GM23338 (cell line): ENCODE measurements around the gene PDE5A. TPM values are rescaled to one million over a fixed set of nuclear protein-coding genes. Genes with fewer than 3 reads are reported as not detected.

ENCODE experiments used
- ATAC-seq: fragments of 200-7000 bp; cut with Tn5 transposase; 3 replicates; pipeline ENCODE4 v1.9.1; 2020
- DNase-seq: peaks from one replicate; pipeline ENCODE4 v3.0.0-alpha.2; 2015; ENCODE audit warnings: low spot score
- H2AFZ ChIP-seq: fragments of 200-600 bp; sonication (generic); 2 replicates; pipeline ENCODE4 v1.8.0; 2016; ENCODE audit warnings: antibody characterized with exemption, mild to moderate bottlenecking, moderate library complexity
- H3F3A ChIP-seq: fragments of 200-600 bp; sonication (generic); replicated peaks from 2 replicates; pipeline ENCODE4 v1.8.0; 2017; ENCODE audit warnings: antibody characterized with exemption, mixed run types, low read depth
- H3K27ac ChIP-seq: fragments of 200-600 bp; sonication (generic); 2 replicates; pipeline ENCODE4 v1.6.1; 2016; ENCODE audit warnings: low read depth
- H3K27me3 ChIP-seq: fragments of 200-600 bp; sonication (generic); 2 replicates; pipeline ENCODE4 v1.8.0; 2016; ENCODE audit warnings: mild to moderate bottlenecking, mixed run types, moderate library complexity; ENCODE audit not compliant: insufficient read depth
- H3K36me3 ChIP-seq: fragments of 200-600 bp; sonication (generic); 2 replicates; pipeline ENCODE4 v1.8.0; 2016; ENCODE audit warnings: mild to moderate bottlenecking; ENCODE audit not compliant: insufficient read depth
- H3K4me1 ChIP-seq: fragments of 200-600 bp; sonication (generic); 2 replicates; pipeline ENCODE4 v1.8.0; 2016; ENCODE audit warnings: mild to moderate bottlenecking, moderate library complexity; ENCODE audit not compliant: insufficient read depth
- H3K4me2 ChIP-seq: fragments of 200-600 bp; sonication (generic); 2 replicates; pipeline ENCODE4 v1.7.1; 2017; ENCODE audit warnings: mixed run types
- H3K4me3 ChIP-seq: fragments of 200-600 bp; sonication (generic); 2 replicates; pipeline ENCODE4 v1.6.1; 2016; ENCODE audit warnings: mixed run types
- H3K79me2 ChIP-seq: fragments of 200-600 bp; sonication (generic); replicated peaks from 2 replicates; pipeline ENCODE4 v1.8.0; 2017; ENCODE audit warnings: mild to moderate bottlenecking; ENCODE audit not compliant: insufficient read depth
- H3K9me2 ChIP-seq: fragments of 200-600 bp; sonication (generic); 2 replicates; pipeline ENCODE4 v1.8.0; 2017; ENCODE audit not compliant: insufficient read depth
- H4K20me1 ChIP-seq: fragments of 200-600 bp; sonication (generic); replicated peaks from 2 replicates; pipeline ENCODE4 v1.8.0; 2017; ENCODE audit warnings: mild to moderate bottlenecking; ENCODE audit not compliant: insufficient read depth
- H3K27ac Mint-ChIP-seq: 2 replicates; pipeline ENCODE4 v1.8.0; 2020; ENCODE audit warnings: inconsistent platforms, mild to moderate bottlenecking, moderate library complexity, mixed read lengths
- H3K27me3 Mint-ChIP-seq: 3 replicates; pipeline ENCODE4 v1.8.0; 2022; ENCODE audit warnings: low read depth, mild to moderate bottlenecking, moderate library complexity, mixed read lengths, inconsistent platforms; ENCODE audit not compliant: insufficient read depth, poor library complexity
- H3K36me3 Mint-ChIP-seq: 3 replicates; pipeline ENCODE4 v1.8.0; 2021; ENCODE audit warnings: low read depth, mild to moderate bottlenecking, inconsistent platforms, moderate library complexity, mixed read lengths
- H3K4me1 Mint-ChIP-seq: 3 replicates; pipeline ENCODE4 v1.8.0; 2020; ENCODE audit warnings: mild to moderate bottlenecking, inconsistent platforms, mixed read lengths
- H3K4me3 Mint-ChIP-seq: 3 replicates; pipeline ENCODE4 v1.8.0; 2021; ENCODE audit warnings: moderate library complexity, mild to moderate bottlenecking, inconsistent platforms, mixed read lengths
- H3K9me3 Mint-ChIP-seq: 3 replicates; pipeline ENCODE4 v1.8.0; 2020; ENCODE audit warnings: moderate library complexity, mild to moderate bottlenecking, inconsistent platforms, mixed read lengths
- CREB1 ChIP-seq: fragments of 250-450 bp; sonication (Bioruptor Pico); IDR thresholded peaks from 2 replicates; pipeline ENCODE4 v1.5.0; 2020; ENCODE audit warnings: low read depth, mild to moderate bottlenecking, moderate library complexity
- EZH2 ChIP-seq: fragments of 200-600 bp; sonication (generic); IDR thresholded peaks from one replicate; pipeline ENCODE4 v1.8.0; 2017; ENCODE audit warnings: antibody characterized with exemption, mild to moderate bottlenecking, low read depth; ENCODE audit not compliant: unreplicated experiment
- EZH2phosphoT487 ChIP-seq: fragments of 200-600 bp; sonication (generic); IDR thresholded peaks from one replicate; pipeline ENCODE4 v1.8.1; 2018; ENCODE audit warnings: antibody characterized with exemption; ENCODE audit not compliant: unreplicated experiment
- JUNB ChIP-seq: IDR thresholded peaks from one replicate; pipeline ENCODE4 v1.6.1; 2016; ENCODE audit warnings: antibody characterized with exemption; ENCODE audit not compliant: unreplicated experiment
- NANOG ChIP-seq: IDR thresholded peaks from 2 replicates; pipeline ENCODE4 v1.6.1; 2016; ENCODE audit warnings: antibody characterized with exemption, borderline replicate concordance
- POLR2AphosphoS5 ChIP-seq: IDR thresholded peaks from 2 replicates; pipeline ENCODE4 v1.6.1; 2016; ENCODE audit warnings: antibody characterized with exemption, low read depth
- REST ChIP-seq: IDR thresholded peaks from one replicate; pipeline ENCODE4 v1.6.1; 2018; ENCODE audit warnings: antibody characterized with exemption; ENCODE audit not compliant: unreplicated experiment
- STAT1 ChIP-seq: IDR thresholded peaks from one replicate; pipeline ENCODE4 v1.6.1; 2016; ENCODE audit warnings: antibody characterized with exemption; ENCODE audit not compliant: unreplicated experiment
- ZNF114 ChIP-seq: fragments of 250-450 bp; sonication (Bioruptor Pico); IDR thresholded peaks from 2 replicates; pipeline ENCODE4 v1.5.0; 2020; ENCODE audit warnings: mild to moderate bottlenecking, moderate library complexity
- ZNF331 ChIP-seq: fragments of 250-450 bp; sonication (Bioruptor Pico); IDR thresholded peaks from 2 replicates; pipeline ENCODE4 v1.5.0; 2020; ENCODE audit warnings: low read depth, mild to moderate bottlenecking, moderate library complexity
- ZNF462 ChIP-seq: fragments of 250-450 bp; sonication (Bioruptor Pico); IDR thresholded peaks from 2 replicates; pipeline ENCODE4 v1.5.0; 2020; ENCODE audit warnings: mild to moderate bottlenecking, moderate library complexity
- polyA plus RNA-seq: library from polyadenylated mRNA; unstranded; fragments of >200 nt; fragmentation: Nextera tagmentation; extraction: Ambion mirVana; gene quantifications from 2 replicates; pipeline ENCODE4 v1.2.1, GENCODE V29; 2016
- total RNA-seq: library from RNA; depleted of rRNA; stranded (reverse); fragments of >200 nt; shearing (Covaris generic); gene quantifications from 2 replicates; pipeline ENCODE4 v1.2.3, GENCODE V29; 2014
- TF ChIP-seq, protein P1 (sequence below), 2 experiments: fragments of 200-600 bp in 1 of 2; sonication (generic) in 1 of 2; conservative IDR thresholded peaks; 2 replicates each; pipeline versions ENCODE4 v1.5.1 to v1.6.1; 2016 to 2017; ENCODE audit warnings: antibody characterized with exemption in 2 of 2, low read depth in 2 of 2, mild to moderate bottlenecking in 2 of 2, moderate library complexity in 1 of 2
- TF ChIP-seq, protein P2 (sequence below): IDR thresholded peaks from 2 replicates; pipeline ENCODE4 v1.6.1; 2016; ENCODE audit warnings: antibody characterized with exemption

PDE5A gene
- total and polyA plus RNA-seq, 2 experiments from 2014 or later = 15.0 to 22.6 TPM

GRCh38 chr4:119587796-119588195, 40.8 kb downstream of the PDE5A start:
- no peaks in the 10 kb centered on the region for H3F3A ChIP-seq
- no peaks in the 10 kb centered on the region for H3K27me3 Mint-ChIP-seq
- H3K4me3 Mint-ChIP-seq = no peak overlapping the region
- peaks cover 5% of the 10 kb centered on the region; the same call in 2 of the 3 replicates for H3K4me1 Mint-ChIP-seq
- no peak overlapping the region for H3K27ac Mint-ChIP-seq
- H3K9me2 ChIP-seq = peaks cover 9% of the 10 kb centered on the region; the same call in 1 of the 2 replicates
- H3K27ac ChIP-seq = no peak overlapping the region
- no peaks in the 10 kb centered on the region; the same call in none of the 2 replicates for H3K79me2 ChIP-seq
- H3K4me3 ChIP-seq = no peak overlapping the region
- ATAC-seq = no peak
- no peaks in the 10 kb centered on the region for H4K20me1 ChIP-seq
- H3K36me3 Mint-ChIP-seq = peaks cover 12% of the 10 kb centered on the region
- H2AFZ ChIP-seq = no peak overlapping the region
- TF ChIP-seq ZNF114 (CRISPR knock-in tag) = no peak
- no peak for TF ChIP-seq EZH2
- no peak for TF ChIP-seq ZNF331 (CRISPR knock-in tag)
- no peak for TF ChIP-seq POLR2AphosphoS5
- no peak for TF ChIP-seq ZNF462 (CRISPR knock-in tag)
- TF ChIP-seq REST = no peak
- no peak for TF ChIP-seq EZH2phosphoT487
- TF ChIP-seq CREB1 (CRISPR knock-in tag) = no peak
- TF ChIP-seq, protein P1, sequence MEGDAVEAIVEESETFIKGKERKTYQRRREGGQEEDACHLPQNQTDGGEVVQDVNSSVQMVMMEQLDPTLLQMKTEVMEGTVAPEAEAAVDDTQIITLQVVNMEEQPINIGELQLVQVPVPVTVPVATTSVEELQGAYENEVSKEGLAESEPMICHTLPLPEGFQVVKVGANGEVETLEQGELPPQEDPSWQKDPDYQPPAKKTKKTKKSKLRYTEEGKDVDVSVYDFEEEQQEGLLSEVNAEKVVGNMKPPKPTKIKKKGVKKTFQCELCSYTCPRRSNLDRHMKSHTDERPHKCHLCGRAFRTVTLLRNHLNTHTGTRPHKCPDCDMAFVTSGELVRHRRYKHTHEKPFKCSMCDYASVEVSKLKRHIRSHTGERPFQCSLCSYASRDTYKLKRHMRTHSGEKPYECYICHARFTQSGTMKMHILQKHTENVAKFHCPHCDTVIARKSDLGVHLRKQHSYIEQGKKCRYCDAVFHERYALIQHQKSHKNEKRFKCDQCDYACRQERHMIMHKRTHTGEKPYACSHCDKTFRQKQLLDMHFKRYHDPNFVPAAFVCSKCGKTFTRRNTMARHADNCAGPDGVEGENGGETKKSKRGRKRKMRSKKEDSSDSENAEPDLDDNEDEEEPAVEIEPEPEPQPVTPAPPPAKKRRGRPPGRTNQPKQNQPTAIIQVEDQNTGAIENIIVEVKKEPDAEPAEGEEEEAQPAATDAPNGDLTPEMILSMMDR (conservative IDR thresholded peaks at IDR 0.05; ENCODE audit: low read depth in 2 of 2) = no peak
- TF ChIP-seq, protein P2, sequence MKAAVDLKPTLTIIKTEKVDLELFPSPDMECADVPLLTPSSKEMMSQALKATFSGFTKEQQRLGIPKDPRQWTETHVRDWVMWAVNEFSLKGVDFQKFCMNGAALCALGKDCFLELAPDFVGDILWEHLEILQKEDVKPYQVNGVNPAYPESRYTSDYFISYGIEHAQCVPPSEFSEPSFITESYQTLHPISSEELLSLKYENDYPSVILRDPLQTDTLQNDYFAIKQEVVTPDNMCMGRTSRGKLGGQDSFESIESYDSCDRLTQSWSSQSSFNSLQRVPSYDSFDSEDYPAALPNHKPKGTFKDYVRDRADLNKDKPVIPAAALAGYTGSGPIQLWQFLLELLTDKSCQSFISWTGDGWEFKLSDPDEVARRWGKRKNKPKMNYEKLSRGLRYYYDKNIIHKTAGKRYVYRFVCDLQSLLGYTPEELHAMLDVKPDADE = no peak
- no peak for TF ChIP-seq JUNB
- no peak for TF ChIP-seq NANOG
- TF ChIP-seq STAT1 = no peak
- H3K4me1 ChIP-seq = peaks cover 5% of the 10 kb centered on the region; the same call in 1 of the 2 replicates
- H3K9me3 Mint-ChIP-seq = no peaks in the 10 kb centered on the region
- H3K4me2 ChIP-seq = no peak overlapping the region
- no peaks in the 10 kb centered on the region for H3K27me3 ChIP-seq
- no peak for DNase-seq
- 0 out of 2 replicates have a peak, but pooled peaks cover 5% of the 10 kb centered on the region for H3K36me3 ChIP-seq
